ENCODE measurements around the gene TCF12.

Gene TCF12

GRCh38 chr15:56956538-56956937 is 38.1 kb downstream of the TCF12 start:
- Histone ChIP-seq H3K27ac (replicated peaks) (no peak overlapping the region), H3K27me3 (ENCODE audit: insufficient read depth, poor library complexity, severe bottlenecking) (no peaks in the 10 kb centered on the region), H3K4me3 (replicated peaks; ENCODE audit: insufficient read depth, low read length) (no peak overlapping the region)
- DNase-seq (ENCODE audit: low read depth in 1 of 2, low spot score in 1 of 2): no peak
- TF ChIP-seq REST (IDR thresholded peaks at IDR 0.05; ENCODE audit: insufficient replicate concordance, low read depth) (no peak), POLR2AphosphoS5 (IDR thresholded peaks at IDR 0.05; ENCODE audit: low read depth) (no peak), CTCF (IDR thresholded peaks at IDR 0.05; ENCODE audit: insufficient read depth, low read length) (no peak), GABPA (IDR thresholded peaks at IDR 0.05; ENCODE audit: low read depth) (no peak), SPI1 (IDR thresholded peaks at IDR 0.05; ENCODE audit: borderline replicate concordance, low read depth) (no peak)

DNA sequence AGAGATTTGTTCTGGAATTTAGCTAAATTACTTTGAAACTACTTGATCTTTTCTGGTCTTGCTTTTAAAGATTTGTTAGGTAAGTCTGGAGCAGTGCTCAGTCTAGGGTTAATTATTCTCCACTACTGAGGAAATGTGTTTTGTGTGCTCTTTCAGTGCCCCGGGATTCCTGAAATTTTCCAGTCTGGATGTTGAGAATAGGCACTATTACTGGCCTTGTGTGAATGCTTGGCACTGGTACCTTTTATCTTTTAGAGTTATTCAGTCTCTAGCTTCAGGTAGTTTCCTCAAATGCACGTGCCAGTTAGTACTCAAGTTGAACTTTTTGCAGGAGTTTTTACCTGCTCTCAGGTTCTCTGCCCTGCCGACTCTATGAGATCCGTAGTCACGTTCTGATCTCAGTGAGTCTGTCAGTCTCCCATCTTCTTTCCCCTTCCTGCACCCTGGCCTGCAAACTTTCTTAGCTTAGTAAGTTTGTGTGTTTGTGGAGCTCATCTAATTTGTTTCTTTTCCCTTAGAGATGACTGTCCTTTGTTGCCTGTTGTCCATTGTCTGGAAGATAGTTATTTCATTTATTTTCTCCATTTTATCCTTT is 39.5 kb downstream of the TCF12 start:
- no peaks in the 10 kb centered on the region for H3K27me3 ChIP-seq (ENCODE audit: insufficient read depth, poor library complexity, severe bottlenecking)
- TF ChIP-seq REST (IDR thresholded peaks at IDR 0.05; ENCODE audit: insufficient replicate concordance, low read depth) (no peak), GABPA (IDR thresholded peaks at IDR 0.05; ENCODE audit: low read depth) (no peak), SPI1 (IDR thresholded peaks at IDR 0.05; ENCODE audit: borderline replicate concordance, low read depth) (no peak), CTCF (IDR thresholded peaks at IDR 0.05; ENCODE audit: insufficient read depth, low read length) (no peak), POLR2AphosphoS5 (IDR thresholded peaks at IDR 0.05; ENCODE audit: low read depth) (no peak)
- H3K27ac ChIP-seq (replicated peaks): no peak overlapping the region
- no peak overlapping the region for H3K4me3 ChIP-seq (replicated peaks; ENCODE audit: insufficient read depth, low read length)
- DNase-seq (ENCODE audit: low read depth in 1 of 2, low spot score in 1 of 2): no peak

DNA sequence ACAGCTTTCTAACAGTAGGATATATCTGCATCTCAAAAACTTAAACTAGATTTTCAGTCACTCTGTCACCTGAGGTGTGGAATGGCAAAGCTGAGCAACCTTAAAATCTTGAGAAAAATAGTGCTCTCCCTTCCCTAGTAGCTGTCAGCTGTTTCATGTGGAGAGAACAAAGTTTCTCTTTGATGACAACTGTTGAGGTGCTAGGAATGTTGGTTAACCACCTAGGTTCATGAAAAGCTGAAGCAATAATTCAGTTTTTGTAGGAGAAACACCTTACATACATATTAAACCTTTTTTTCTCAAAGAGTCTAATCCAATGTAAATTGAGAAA is 40.8 kb downstream of the TCF12 start:
- Histone ChIP-seq H3K27ac (replicated peaks) (no peak overlapping the region), H3K4me3 (replicated peaks; ENCODE audit: insufficient read depth, low read length) (no peak overlapping the region), H3K27me3 (ENCODE audit: insufficient read depth, poor library complexity, severe bottlenecking) (no peaks in the 10 kb centered on the region)
- no peak for DNase-seq (ENCODE audit: low read depth in 1 of 2, low spot score in 1 of 2)
- TF ChIP-seq SPI1 (IDR thresholded peaks at IDR 0.05; ENCODE audit: borderline replicate concordance, low read depth) (no peak), GABPA (IDR thresholded peaks at IDR 0.05; ENCODE audit: low read depth) (no peak), CTCF (IDR thresholded peaks at IDR 0.05; ENCODE audit: insufficient read depth, low read length) (no peak), REST (IDR thresholded peaks at IDR 0.05; ENCODE audit: insufficient replicate concordance, low read depth) (no peak), POLR2AphosphoS5 (IDR thresholded peaks at IDR 0.05; ENCODE audit: low read depth) (no peak)

Measured in HL-60 (cell line).